ENCODE data around the gene SPRR5.

DNA sequence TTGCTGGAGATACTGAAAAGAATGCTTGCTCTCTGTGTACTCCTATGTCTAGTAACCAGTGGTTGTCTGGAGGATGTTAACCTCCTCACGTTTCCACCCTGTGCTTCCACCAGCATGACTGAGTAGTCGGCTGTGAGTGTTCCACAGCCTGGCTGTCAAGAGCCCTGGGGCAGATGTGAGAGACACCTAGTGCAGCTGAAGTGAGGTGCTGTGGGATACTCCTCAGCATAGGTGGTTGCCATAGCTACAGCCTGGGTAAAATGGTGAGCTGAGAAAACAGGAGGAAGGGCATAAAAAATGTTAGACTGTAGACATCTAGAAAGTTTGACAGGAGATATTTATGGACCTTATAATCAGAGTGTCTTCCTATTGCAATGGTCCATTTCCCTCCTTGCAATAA, 22.8 kb upstream of the SPRR5 start:
- TF ChIP-seq, protein P1, sequence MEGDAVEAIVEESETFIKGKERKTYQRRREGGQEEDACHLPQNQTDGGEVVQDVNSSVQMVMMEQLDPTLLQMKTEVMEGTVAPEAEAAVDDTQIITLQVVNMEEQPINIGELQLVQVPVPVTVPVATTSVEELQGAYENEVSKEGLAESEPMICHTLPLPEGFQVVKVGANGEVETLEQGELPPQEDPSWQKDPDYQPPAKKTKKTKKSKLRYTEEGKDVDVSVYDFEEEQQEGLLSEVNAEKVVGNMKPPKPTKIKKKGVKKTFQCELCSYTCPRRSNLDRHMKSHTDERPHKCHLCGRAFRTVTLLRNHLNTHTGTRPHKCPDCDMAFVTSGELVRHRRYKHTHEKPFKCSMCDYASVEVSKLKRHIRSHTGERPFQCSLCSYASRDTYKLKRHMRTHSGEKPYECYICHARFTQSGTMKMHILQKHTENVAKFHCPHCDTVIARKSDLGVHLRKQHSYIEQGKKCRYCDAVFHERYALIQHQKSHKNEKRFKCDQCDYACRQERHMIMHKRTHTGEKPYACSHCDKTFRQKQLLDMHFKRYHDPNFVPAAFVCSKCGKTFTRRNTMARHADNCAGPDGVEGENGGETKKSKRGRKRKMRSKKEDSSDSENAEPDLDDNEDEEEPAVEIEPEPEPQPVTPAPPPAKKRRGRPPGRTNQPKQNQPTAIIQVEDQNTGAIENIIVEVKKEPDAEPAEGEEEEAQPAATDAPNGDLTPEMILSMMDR (conservative IDR thresholded peaks at IDR 0.05; ENCODE audit: low read depth in 2 of 2) = no peak
- TF ChIP-seq POLR2AphosphoS5 (IDR thresholded peaks at IDR 0.05; ENCODE audit: low read depth) (no peak), EZH2phosphoT487 (IDR thresholded peaks at IDR 0.05; ENCODE audit: unreplicated experiment) (no peak), ETS1 (IDR thresholded peaks at IDR 0.05) (no peak), EZH2 (IDR thresholded peaks at IDR 0.05; ENCODE audit: low read depth, unreplicated experiment) (no peak), NANOG (IDR thresholded peaks at IDR 0.05; ENCODE audit: borderline replicate concordance) (no peak), JUNB (IDR thresholded peaks at IDR 0.05; ENCODE audit: unreplicated experiment) (no peak), CREB1 (CRISPR knock-in tag; IDR thresholded peaks at IDR 0.05; ENCODE audit: low read depth) (no peak), ZNF331 (CRISPR knock-in tag; IDR thresholded peaks at IDR 0.05; ENCODE audit: low read depth) (no peak), STAT1 (IDR thresholded peaks at IDR 0.05; ENCODE audit: unreplicated experiment) (no peak)
- TF ChIP-seq, protein P2, sequence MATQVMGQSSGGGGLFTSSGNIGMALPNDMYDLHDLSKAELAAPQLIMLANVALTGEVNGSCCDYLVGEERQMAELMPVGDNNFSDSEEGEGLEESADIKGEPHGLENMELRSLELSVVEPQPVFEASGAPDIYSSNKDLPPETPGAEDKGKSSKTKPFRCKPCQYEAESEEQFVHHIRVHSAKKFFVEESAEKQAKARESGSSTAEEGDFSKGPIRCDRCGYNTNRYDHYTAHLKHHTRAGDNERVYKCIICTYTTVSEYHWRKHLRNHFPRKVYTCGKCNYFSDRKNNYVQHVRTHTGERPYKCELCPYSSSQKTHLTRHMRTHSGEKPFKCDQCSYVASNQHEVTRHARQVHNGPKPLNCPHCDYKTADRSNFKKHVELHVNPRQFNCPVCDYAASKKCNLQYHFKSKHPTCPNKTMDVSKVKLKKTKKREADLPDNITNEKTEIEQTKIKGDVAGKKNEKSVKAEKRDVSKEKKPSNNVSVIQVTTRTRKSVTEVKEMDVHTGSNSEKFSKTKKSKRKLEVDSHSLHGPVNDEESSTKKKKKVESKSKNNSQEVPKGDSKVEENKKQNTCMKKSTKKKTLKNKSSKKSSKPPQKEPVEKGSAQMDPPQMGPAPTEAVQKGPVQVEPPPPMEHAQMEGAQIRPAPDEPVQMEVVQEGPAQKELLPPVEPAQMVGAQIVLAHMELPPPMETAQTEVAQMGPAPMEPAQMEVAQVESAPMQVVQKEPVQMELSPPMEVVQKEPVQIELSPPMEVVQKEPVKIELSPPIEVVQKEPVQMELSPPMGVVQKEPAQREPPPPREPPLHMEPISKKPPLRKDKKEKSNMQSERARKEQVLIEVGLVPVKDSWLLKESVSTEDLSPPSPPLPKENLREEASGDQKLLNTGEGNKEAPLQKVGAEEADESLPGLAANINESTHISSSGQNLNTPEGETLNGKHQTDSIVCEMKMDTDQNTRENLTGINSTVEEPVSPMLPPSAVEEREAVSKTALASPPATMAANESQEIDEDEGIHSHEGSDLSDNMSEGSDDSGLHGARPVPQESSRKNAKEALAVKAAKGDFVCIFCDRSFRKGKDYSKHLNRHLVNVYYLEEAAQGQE (IDR thresholded peaks at IDR 0.05; ENCODE audit: unreplicated experiment) = no peak

All from GM23338 (cell line).